NCI-H1436 (cell line): Measurements from ENCODE around the gene TKTL2.

Experiments used
- DNase-seq: peaks from one replicate; lab custom pipeline; 2025; lab: John Stamatoyannopoulos, UW

TKTL2 gene

DNA sequence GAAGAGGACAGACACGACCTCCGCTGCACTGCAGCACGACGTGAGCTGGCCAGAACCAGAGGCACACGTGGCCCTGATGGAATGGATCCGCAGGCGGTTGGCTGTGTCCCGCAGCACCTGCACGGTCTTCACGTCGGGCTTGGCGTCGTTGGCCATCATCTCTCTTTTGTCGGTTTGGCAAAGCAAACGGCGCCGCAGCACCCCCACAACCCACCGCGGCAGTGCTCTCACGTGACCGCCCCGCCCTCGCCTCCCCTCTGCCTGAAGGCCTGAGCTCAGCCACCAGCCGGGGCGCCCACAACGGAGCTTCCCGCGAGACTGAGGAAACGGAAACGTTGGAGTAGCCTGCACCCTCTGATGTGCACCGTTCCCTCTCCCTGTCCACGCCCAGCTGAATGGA lies at the start of gene TKTL2:
TKTL2 (minus strand) TSS at position 179 of the 400 bp plus-strand sequence; CDS start at position 159, 20 bp downstream.
- no peak for DNase-seq

DNA sequence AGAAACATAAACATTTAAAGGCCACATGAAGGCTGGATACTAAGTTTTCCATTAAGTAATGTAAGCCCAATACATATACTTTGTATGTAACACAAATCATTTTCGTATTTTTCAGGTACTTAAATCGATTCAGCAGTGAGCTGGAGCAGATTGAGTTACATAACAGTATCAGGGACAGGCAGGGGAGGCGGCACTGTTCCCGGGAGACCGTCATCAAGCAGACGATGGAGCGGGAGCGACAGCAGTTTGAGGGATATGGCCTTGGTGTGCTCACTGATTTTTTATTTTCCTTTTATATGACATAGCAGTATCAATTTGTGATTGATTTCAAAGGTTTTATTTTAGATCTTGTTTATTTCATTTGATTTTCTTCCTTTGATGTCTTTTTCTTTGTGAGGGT lies 41.6 kb upstream of the TKTL2 start:
- no peak for DNase-seq

DNA sequence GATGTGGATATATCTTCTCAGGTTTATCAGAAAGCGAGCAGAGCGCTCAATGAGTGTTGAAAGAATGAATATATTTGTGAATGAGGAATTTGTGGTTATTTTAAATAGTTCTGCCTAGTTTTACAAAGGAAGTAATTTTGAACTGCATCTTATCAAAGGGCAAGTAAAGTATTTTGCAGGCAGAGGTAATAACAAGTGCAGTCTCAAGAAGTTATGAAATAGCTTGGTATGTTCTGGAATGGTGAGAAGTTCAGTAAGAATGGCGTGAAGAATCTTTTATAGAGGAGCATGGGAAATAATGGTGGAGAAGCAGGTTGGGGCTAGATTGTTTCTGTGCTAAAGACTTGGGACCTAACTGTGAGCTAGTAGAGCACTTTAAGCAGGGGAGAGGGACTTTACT lies 31.8 kb upstream of the TKTL2 start:
- DNase-seq, result no peak

DNA sequence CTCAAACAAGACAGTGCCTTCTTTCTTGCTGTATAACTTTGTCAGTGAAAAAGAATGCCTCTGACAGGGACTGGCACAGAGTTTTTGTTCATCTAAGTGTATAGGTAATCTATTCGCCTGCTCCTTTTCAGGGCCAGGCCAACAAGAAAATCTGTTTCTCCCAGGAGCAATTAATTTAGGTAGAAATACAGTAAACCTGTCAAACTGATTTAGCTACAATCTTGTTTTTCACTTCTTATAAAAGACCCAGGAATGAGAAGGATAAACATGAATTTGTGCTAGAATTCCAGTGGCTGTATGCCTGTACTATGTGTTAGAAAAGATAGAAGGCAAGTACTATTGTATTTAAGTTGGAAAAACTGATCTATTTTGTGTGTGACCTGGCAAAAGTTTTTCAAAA lies 27.0 kb upstream of the TKTL2 start:
- no peak for DNase-seq

DNA sequence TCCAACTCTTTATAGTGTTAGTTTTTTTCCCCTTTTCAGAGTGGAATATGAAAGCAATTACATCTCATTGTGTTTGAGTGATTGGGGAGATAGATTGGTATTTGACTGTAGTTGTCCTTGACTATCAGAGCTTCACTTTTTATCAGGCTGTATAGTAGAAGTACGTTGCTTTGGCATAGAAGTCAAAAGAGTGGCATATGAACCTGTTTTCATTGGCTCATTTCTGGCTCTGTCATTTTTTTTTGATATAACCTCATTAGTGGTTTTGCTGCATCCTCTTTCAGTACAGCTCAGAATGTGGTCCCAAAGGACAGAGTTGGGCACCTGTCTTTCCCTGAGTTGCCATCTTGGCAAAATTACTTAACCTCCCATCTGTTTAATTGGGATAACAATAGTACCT lies 22.3 kb upstream of the TKTL2 start:
- DNase-seq, result no peak

GRCh38 chr4:163494360-163495241 lies 21.0 kb upstream of the TKTL2 start, which contains the start of gene TMA16:
Gene TMA16 (plus strand): TSS chr4:163494690. CDS start chr4:163494802, 112 bp downstream.
- DNase-seq, result peak; percentile 90

DNA sequence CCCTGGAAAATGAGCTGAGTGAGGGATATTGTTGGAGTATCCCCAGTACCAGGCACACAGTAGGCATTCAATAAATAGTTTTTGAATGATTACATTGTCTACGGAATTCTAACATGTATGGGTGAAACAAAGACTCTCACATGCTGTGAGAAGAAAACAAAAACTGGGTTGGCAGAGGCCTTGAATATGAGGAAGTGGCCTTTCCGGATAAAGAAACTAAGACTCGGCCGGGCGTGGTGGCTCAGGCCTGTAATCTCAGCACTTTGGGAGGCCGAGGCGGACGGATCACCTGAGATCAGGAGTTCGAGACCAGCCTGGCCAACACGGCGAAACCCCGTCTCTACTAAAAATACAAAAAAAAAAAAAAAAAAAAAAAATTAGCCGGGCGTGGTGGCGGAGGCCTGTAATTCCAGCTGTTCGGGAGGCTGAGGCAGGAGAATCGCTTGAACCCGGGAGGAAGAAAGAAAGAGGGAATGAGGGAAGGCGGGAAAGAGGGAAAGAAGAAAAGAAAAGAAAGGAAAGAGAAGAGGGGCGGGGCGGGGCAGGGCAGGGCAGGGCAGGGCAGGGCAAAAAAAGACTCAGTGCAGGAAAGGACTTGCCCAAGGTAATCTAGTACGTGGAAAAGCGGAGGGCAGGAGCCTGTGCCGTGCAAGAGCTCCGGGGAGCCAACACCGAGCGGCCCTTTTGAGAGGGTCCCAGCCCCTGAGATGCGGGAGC lies 20.2 kb upstream of the TKTL2 start:
- no peak for DNase-seq

GRCh38 chr4:163492951-163493504 lies 19.5 kb upstream of the TKTL2 start:
- DNase-seq, result no peak

- no peak for DNase-seq
These were observed 16.4 kb upstream of the TKTL2 start for GRCh38 chr4:163489929-163490328.

DNA sequence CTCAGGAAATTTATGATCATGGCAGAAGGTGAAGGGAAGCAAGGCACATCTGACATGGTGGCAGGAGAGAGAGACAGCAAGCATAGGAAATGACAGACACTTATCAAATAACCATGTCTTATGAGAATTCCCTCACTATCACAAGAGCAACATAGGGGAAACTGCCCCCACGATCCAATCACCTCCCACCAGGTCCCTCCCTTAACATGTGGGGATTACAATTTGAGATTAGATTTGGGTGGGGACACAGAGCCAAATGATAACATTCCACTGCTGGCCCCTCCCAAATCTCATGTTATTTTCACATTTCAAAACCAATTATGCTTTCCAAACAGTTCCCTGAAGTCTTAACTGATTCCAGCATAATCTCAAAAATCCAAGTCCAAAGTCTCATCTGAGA lies 12.8 kb upstream of the TKTL2 start:
- DNase-seq, result no peak

DNA sequence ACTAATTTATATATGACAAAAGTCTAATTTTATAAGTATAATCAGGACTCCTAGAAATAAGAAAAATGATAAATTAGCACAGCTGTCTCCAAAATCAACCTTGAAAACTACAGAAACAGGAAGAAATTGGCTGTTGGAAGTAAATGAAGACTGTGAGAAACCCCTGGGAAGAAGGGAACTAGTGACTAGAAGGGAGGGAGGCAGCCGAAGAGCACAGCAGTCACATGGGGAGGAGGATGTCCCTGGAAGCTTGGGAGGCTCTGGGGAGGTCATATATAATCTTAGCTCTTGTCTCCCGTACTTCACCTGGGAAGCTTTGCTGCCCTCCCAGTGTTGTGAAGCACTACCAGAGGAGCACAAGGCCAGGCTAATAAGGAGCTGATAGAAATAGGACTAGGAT lies 12.0 kb upstream of the TKTL2 start:
- DNase-seq, result no peak

GRCh38 chr4:163484906-163485305 lies 11.4 kb upstream of the TKTL2 start:
- DNase-seq, result peak; percentile 30

- DNase-seq, result no peak
These were observed 8.6 kb upstream of the TKTL2 start for GRCh38 chr4:163482190-163482589.

- no peak for DNase-seq
These were observed 3.3 kb upstream of the TKTL2 start for GRCh38 chr4:163476761-163477438.

GRCh38 chr4:163474027-163474426 lies 473 bp upstream of the TKTL2 start:
- DNase-seq, result no peak

- no peak for DNase-seq
These were observed 424 bp downstream of the TKTL2 start for GRCh38 chr4:163473130-163473529.

- DNase-seq, result no peak
These were observed 3.2 kb downstream of the TKTL2 start for GRCh38 chr4:163470391-163470790.

- DNase-seq, result no peak
These were observed 6.3 kb downstream of the TKTL2 start for GRCh38 chr4:163467082-163467770.

DNA sequence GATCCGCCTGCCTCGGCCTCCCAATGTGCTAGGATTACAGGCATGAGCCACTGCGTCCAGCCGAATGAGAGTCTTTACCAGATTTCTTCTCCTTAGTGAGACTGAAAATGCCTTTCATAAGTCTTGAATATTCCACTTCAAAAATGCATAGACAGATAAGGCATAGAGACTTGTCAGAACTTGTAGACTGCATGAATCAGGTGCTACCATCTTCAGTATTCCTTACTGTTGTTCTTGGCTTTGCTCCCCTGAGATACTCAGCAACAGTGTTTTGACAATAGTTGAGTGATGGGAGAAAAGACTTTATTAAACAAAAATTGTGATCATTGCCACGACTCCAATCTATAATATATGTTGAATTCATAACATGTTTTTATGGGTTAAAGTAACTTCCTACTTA lies 11.0 kb downstream of the TKTL2 start:
- DNase-seq, result no peak

GRCh38 chr4:163448540-163449203 lies 24.9 kb downstream of the TKTL2 start:
- DNase-seq, result no peak

- no peak for DNase-seq
These were observed 26.1 kb downstream of the TKTL2 start for GRCh38 chr4:163447481-163447880.
